Adrenal gland (tissue), 5 donors: ENCODE data around the gene RGS3.

Source experiments
- POLR2A ChIP-seq, 2 donors: fragments of 450-650 bp; IDR thresholded peaks; one replicate each; pipeline ENCODE4 v1.6.1; 2017; ENCODE audit warnings: antibody characterized with exemption in 2 of 2, mild to moderate bottlenecking in 2 of 2, moderate library complexity in 1 of 2
- TF ChIP-seq, protein P1 (sequence below), 6 experiments: fragments of 450-650 bp in 4 of 6; fragments of 200-600 bp in 2 of 6; sonication (generic) in 1 of 6; IDR thresholded peaks; 1 replicate in 5 of 6; 2 replicates in 1 of 6; pipeline versions ENCODE4 v1.5.1 to v1.8.0; 2016 to 2021; ENCODE audit warnings: antibody characterized with exemption in 6 of 6, mild to moderate bottlenecking in 2 of 6, moderate library complexity in 1 of 6
- donor health status: DM: no; HTN: no; CAD: no.

DNA sequence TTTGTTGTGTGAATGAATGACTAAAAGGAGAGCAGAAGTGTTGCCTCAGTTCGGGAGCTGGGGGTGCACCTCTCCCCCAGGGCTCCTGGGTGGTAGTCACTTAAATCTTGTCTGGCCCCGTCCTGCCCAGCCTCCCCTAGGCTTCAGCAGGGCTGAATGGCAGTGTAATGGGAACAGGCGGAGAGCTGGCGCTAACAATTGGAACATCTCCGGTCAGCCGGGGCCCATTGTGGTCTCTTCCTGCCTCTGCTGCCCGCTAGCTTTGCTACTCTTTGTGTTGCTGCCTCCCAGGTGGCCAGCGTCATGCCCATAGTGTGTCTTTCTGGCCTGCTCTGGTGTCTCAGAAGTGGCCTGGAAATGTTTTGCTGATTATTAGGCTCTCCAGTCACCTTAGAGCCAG lies 62.3 kb downstream of the RGS3 start:
- TF ChIP-seq, protein P1, sequence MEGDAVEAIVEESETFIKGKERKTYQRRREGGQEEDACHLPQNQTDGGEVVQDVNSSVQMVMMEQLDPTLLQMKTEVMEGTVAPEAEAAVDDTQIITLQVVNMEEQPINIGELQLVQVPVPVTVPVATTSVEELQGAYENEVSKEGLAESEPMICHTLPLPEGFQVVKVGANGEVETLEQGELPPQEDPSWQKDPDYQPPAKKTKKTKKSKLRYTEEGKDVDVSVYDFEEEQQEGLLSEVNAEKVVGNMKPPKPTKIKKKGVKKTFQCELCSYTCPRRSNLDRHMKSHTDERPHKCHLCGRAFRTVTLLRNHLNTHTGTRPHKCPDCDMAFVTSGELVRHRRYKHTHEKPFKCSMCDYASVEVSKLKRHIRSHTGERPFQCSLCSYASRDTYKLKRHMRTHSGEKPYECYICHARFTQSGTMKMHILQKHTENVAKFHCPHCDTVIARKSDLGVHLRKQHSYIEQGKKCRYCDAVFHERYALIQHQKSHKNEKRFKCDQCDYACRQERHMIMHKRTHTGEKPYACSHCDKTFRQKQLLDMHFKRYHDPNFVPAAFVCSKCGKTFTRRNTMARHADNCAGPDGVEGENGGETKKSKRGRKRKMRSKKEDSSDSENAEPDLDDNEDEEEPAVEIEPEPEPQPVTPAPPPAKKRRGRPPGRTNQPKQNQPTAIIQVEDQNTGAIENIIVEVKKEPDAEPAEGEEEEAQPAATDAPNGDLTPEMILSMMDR (IDR thresholded peaks at IDR 0.05), result no peak
- no peak for TF ChIP-seq POLR2A (IDR thresholded peaks at IDR 0.05)
